K562 (cell line): ENCODE measurements around the gene IRS2. TPM values are rescaled to one million over a fixed set of nuclear protein-coding genes. Genes with fewer than 3 reads are reported as not detected.
A peak's percentile ranks its signal among the peaks of the same experiment; 100 is the strongest.

ENCODE experiments used
- BCL6 ChIP-seq: fragments of 250-450 bp; sonication (Bioruptor Pico); IDR thresholded peaks from 2 replicates; pipeline ENCODE4 v1.4.0; 2020
- FOS ChIP-seq: IDR thresholded peaks from 3 replicates; pipeline ENCODE4 v1.6.1; 2011; ENCODE audit not compliant: insufficient read length; ENCODE audit errors: extremely low read depth
- FOXJ2 ChIP-seq: fragments of 200-800 bp; sonication (Bioruptor generic); IDR thresholded peaks from 2 replicates; pipeline ENCODE4 v1.6.1; 2016; ENCODE audit warnings: missing genetic modification characterization, missing compliant biosample characterization
- NR2C2 ChIP-seq, 2 experiments: fragments of 200-800 bp in 1 of 2; sonication (Bioruptor generic) in 1 of 2; sonication (generic) in 1 of 2; formaldehyde crosslinking in 1 of 2; IDR thresholded peaks; 2 replicates each; pipeline versions ENCODE4 v1.6.1 to v1.8.0; 2016 to 2022; ENCODE audit warnings: mild to moderate bottlenecking in 1 of 2, missing compliant biosample characterization in 1 of 2, missing genetic modification characterization in 1 of 2, missing genetic modification reagents in 1 of 2
- PHF20 ChIP-seq: fragments of 450-650 bp; IDR thresholded peaks from 2 replicates; pipeline ENCODE4 v1.6.1; 2018; ENCODE audit not compliant: partially characterized antibody
- RBM39 ChIP-seq: fragments of 200-400 bp; formaldehyde crosslinking; optimal IDR thresholded peaks from 2 replicates; pipeline ENCODE3; 2018; ENCODE audit warnings: low read depth, low read length
- SRF ChIP-seq, 2 experiments: fragments of 250-450, 450-650 bp in 1 of 2; sonication (Bioruptor Pico) in 1 of 2; sonication (generic) in 1 of 2; formaldehyde crosslinking; IDR thresholded peaks; 2 replicates each; pipeline versions ENCODE4 v1.5.0 to v1.5.1; 2020 to 2022; ENCODE audit warnings: mild to moderate bottlenecking in 1 of 2, missing genetic modification reagents in 1 of 2
- ZNF12 ChIP-seq: sonication (generic); formaldehyde crosslinking; IDR thresholded peaks from 2 replicates; pipeline ENCODE4 v1.4.0; 2020; ENCODE audit warnings: mild to moderate bottlenecking, missing genetic modification reagents
- ZNF280A ChIP-seq: fragments of 450-650 bp; IDR thresholded peaks from 2 replicates; pipeline ENCODE4 v1.6.1; 2018; ENCODE audit warnings: mild to moderate bottlenecking, low read depth; ENCODE audit not compliant: partially characterized antibody
- ZNF282 ChIP-seq: sonication (generic); formaldehyde crosslinking; IDR thresholded peaks from 2 replicates; pipeline ENCODE4 v1.8.1; 2023; ENCODE audit warnings: missing genetic modification reagents
- polyA plus RNA-seq, 8 experiments: library from polyadenylated mRNA; depleted of rRNA in 4 of 8; stranded (reverse) in 5 of 8; unstranded in 3 of 8; fragments of >200 nt; fragmentation: Nextera tagmentation in 2 of 8; fragmentation: Illumina TruSeq in 1 of 8; extraction: Ambion mirVana in 2 of 8; extraction: Trizol in 1 of 8; gene quantifications; 2 replicates each; pipeline versions ENCODE4 v1.2.1 to v1.2.3, GENCODE V29; 2011 to 2014; ENCODE audit warnings: inconsistent platforms in 1 of 8, missing spikeins in 1 of 8
- total RNA-seq, 7 experiments: library from RNA; depleted of rRNA in 6 of 7; stranded (reverse); fragments of >200 nt in 6 of 7; fragmentation: Illumina TruSeq in 2 of 7; extraction: Trizol in 2 of 7; gene quantifications; 2 replicates each; pipeline versions ENCODE4 v1.2.1 to v1.2.3, GENCODE V29; 2011 to 2021; ENCODE audit warnings: low replicate concordance in 1 of 7
- TF ChIP-seq, protein P1 (sequence below), 2 experiments: fragments of 450-650 bp in 1 of 2; IDR thresholded peaks; 2 replicates each; pipeline ENCODE4 v1.6.1; 2011 to 2017; ENCODE audit warnings: low read depth in 2 of 2, antibody characterized with exemption in 1 of 2, borderline replicate concordance in 1 of 2, low read length in 1 of 2, mild to moderate bottlenecking in 1 of 2, mixed read lengths in 1 of 2; ENCODE audit not compliant: control insufficient read depth in 1 of 2

IRS2 gene
- total and polyA plus RNA-seq, 9 of the 15 experiments (the other 6 are each of a cell fraction or from before 2014, with no cell fraction given), result 0.36 to 4.6 (median 0.63) TPM

- TF ChIP-seq ZNF280A, result no peak
- TF ChIP-seq FOXJ2 (tag), result peak; percentile 80
- TF ChIP-seq ZNF282 (CRISPR knock-in tag), result no peak
- TF ChIP-seq, protein P1, sequence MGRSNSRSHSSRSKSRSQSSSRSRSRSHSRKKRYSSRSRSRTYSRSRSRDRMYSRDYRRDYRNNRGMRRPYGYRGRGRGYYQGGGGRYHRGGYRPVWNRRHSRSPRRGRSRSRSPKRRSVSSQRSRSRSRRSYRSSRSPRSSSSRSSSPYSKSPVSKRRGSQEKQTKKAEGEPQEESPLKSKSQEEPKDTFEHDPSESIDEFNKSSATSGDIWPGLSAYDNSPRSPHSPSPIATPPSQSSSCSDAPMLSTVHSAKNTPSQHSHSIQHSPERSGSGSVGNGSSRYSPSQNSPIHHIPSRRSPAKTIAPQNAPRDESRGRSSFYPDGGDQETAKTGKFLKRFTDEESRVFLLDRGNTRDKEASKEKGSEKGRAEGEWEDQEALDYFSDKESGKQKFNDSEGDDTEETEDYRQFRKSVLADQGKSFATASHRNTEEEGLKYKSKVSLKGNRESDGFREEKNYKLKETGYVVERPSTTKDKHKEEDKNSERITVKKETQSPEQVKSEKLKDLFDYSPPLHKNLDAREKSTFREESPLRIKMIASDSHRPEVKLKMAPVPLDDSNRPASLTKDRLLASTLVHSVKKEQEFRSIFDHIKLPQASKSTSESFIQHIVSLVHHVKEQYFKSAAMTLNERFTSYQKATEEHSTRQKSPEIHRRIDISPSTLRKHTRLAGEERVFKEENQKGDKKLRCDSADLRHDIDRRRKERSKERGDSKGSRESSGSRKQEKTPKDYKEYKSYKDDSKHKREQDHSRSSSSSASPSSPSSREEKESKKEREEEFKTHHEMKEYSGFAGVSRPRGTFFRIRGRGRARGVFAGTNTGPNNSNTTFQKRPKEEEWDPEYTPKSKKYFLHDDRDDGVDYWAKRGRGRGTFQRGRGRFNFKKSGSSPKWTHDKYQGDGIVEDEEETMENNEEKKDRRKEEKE (IDR thresholded peaks at IDR 0.05; ENCODE audit: borderline replicate concordance in 1 of 2, control insufficient read depth in 1 of 2, low read depth in 2 of 2, low read length in 1 of 2), result no peak
- TF ChIP-seq BCL6 (CRISPR knock-in tag), result no peak
- peak in 1 of 2 experiments; percentile 80; a peak in 1 of 4 replicates for TF ChIP-seq SRF (CRISPR knock-in tag; IDR thresholded peaks at IDR 0.05)
- no peak for TF ChIP-seq RBM39
- TF ChIP-seq PHF20, result no peak
- TF ChIP-seq ZNF12 (CRISPR knock-in tag), result no peak
- no peak for TF ChIP-seq NR2C2 (CRISPR knock-in tag; IDR thresholded peaks at IDR 0.05)
- no peak for TF ChIP-seq NR2C2 (tag; IDR thresholded peaks at IDR 0.05)
- TF ChIP-seq FOS, result no peak
Measured at GRCh38 chr13:109746364-109746763, 40.0 kb downstream of the IRS2 start (continued).
